NCI-H128 (cell line): ENCODE data around the gene MOAP1.
"Not testable (repeated sequence)": the region's sequence is repeated elsewhere in the genome, so short reads cannot be mapped to it uniquely, and the experiment has no call there.

Source experiments
- DNase-seq: peaks from one replicate; lab custom pipeline; 2025; ENCODE audit not compliant: unreplicated experiment; lab: John Stamatoyannopoulos, UW

MOAP1 gene

DNA sequence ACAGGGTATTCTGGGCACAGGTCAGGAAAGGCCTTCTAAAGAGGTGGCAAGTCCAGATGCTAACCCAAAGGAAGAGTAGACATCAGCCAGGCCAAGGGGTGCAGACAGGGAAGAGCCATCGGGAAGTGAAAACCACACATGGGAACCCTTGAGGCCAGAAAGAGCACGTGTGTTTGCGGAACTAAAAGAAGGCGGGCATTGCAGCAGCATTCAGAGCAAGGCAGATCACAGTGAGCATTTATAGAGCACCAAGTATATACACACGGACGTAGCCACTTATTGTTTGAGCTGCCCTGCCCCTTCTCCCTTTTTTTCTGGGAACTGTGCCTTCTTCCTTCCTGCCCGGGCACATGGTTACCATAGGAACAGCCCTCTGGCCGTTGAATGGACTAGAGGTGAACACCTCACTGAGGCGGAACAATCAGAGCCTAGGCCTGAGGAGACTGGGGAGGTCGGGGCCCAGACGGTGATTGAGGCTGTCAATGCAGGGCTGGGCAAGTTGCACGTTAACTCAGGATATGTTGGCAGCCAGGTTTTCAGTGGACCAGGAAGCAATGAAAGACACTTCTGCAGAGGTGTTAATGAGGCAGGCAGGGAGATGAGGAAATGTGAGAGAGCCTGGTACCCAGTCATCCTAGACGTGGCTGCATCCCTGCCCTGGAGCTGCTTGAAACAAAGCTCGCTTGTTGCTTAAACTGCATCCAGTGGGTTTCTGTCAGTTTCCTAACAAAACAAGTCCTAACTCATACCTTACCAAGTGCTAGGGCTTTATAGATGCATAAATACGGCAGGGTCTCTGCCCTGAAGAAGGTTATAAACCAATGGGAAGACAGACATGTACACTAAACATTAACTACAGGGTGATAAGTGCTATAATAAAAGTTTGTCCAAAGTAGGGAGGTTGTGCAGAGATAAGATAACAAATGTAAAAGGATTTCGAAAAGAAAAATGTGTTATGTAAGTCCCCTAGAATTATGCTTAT is 34.2 kb downstream of the MOAP1 start:
- DNase-seq, result no peak

DNA sequence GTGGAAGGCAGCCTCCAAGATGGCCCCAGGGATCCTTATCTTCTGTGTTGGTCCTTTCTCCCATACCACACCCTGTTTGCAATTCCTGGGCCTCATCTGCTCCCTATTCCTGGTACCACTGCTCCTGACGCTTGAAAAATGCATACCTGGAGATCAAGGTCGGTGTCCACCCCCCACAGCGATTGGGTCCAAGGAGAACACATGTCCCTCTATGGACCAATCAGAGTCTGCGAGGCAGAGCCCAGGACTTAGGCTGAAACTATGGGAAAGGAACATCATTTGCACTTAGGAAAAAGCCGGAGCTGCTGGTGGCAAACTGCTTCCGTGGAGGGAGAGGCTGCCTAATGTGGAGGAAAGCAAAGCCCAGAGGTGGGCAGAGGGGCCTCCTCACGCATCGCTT is 35.7 kb downstream of the MOAP1 start:
- DNase-seq, result no peak

DNA sequence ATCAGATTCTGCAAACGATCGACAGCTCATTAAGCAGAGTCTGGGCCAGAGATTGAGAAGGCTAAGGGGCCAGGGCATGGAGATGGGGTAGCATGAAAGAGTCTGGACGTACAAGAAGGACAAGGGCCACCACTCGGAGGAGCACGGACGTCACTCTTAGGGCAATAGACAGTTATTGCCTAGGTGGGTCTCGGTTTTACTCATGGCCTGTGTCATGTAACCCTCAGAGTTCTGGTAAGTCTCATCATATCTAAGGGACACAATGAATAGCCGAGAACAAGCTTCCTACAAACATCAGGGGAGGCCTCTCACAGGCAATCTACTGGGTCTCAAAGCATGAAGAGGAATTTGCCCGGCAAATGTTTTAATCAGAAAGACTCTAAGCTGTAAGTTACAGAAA is 38.6 kb downstream of the MOAP1 start:
- DNase-seq, result no peak

DNA sequence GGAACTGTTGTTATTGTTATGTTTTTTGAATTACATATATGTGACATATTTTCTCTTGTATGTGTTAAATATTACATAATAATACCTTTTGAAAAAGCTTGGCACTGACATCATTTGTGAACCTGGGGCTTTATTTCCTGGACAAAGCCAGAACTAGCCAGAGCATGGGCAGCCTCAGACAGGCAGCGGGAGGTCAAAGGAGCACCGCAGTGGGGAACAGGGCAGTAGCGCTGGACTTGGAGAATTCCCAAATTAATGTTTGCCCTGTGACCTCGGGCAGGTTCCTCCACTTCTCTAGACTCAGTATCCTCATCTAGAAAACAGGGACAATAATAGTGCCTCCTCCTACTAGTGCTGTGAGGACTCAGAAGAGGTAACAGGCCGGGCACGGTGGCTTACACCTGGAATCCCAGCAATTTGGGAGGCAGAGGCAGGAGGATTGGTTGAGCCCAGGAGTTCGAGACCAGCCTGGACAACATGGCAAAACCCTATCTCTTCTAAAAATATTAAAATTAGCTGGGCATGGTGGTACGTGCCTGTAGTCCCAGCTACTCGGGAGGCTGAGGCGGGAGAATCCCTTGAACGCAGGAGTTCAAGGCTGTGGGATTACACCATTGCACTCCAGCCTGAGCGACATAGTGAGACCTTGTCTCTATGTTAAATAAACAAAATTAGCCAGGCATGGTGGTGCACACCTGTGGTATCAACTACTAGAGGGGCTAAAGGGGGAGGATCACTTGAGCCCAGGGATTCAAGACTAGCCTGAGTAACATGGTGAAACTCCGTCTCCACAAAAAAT is 41.6 kb downstream of the MOAP1 start:
- DNase-seq, result no peak

DNA sequence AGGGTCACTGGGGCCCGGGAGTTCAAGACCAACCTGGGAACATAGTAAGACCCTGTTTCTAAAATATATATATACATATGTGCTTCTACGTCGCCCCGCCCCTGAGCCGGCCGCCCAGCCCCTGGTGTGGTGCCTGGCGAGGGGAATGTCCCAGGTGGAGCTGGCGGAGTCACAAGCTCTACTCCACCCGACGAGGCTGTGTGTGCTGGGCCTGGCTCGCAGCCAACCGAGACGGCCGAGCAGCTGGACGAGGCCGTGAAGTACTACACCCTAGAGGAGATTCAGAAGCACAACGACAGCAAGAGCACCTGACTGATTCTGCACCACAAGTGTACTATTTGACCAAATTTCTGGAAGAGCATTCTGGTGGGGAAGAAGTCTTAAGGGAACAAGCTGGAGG is 46.8 kb downstream of the MOAP1 start:
- DNase-seq, result no peak

DNA sequence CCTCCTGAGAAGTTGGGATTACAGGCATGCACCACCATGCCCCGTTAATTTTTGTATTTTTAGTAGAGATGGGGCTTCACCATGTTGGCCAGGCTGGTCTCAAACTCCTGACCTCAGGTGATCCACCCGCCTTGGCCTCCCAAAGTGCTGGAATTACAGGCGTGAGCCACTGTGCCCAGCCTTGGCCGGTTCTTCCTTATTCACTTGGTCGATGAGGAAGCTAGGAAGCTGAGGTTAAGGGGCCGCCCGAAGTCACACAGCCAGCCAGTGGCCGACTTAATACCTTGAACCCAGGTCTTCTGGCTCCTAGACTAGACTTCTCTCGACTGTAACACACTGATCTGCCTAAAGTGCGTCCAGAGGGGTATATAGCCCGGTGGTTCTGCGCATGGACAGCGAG is 48.2 kb downstream of the MOAP1 start:
- not testable (repeated sequence) for DNase-seq

DNA sequence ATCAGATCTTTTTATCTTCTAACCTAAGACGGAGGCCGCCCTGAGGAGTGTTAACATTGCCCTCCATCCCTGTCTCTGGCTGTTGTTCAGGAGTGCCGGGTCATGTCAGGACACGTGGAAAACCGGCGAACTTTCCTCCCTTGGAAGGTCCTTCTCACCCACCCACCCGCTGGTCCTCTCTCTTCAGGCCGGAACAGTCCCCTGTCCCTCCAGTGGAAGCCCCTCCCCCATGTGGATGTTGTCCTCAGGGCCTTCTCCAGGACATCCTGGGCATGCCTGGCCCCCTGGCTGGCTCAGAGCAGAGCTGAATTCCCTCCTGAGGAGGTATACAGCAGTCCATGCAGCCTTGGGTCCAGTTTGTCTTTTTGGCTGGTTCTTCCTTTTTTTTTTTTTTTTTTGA is 48.7 kb downstream of the MOAP1 start:
- no peak for DNase-seq

DNA sequence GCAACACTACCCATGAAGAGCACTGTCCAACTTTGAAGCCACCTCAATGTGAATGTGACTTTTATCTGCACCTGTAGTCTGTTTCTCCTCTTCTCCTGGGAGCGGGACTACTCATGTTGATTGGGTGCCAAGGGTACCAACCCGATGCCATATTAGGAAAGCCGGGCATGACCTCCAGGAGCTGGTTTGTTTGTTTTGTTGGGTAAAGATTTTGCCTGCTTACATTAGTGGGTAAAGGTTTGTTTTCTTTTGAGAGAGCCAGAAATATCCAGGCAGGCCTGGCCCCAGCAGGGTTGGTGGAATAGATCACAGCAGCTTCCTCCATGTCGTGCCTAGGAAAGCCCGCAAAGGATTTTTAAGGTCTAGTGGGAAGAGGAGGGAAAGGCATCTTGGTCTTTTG is 49.3 kb downstream of the MOAP1 start:
- no peak for DNase-seq

DNA sequence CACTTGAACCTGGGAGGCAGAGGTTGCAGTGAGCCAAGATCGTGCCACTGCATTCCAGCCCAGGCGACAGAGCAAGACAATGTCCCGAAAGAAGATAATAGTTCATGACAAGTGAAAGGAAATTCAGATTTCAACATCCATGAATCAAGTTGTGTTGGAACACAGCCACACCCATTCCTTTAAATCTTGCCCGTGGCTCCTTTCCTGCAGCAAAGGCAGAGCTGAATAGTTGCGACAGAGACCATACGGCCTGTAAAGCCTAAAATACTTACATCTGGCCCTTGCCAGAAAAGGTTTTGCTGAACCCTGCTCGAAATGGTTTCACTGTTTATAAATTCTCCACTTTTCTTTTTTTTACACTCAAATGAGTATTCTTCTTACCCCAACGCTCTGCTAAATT is 51.2 kb downstream of the MOAP1 start:
- DNase-seq, result no peak

DNA sequence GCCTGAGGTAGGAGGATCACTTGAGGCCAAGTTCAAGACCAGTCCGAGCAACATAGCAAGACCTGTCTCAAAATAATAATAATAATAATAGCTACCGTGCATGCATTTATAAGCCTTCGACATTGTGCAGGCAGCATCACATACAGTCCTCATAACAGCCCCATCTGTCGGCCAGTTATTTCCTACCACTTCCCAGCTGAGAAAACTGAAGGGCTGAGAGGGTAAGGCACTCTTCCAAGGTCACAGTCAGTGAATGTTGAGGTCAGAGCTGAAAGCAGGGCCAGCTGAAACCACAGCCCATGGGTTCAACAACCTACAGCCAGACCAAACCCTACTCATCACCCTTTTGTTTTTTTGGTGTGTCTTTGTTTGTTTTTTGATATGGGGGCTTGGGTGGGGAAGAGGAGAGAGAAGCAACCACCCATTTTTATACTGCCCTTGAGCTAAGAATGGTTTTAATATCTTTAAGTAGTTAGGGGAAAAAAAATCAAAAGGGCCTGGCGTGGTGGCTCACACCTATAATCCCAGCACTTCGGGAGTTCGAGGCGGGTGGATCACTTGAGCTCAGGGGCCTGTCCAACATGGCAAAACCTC is 52.1 kb downstream of the MOAP1 start:
- DNase-seq, result no peak
